ENCODE results near the gene DPYSL3. TPM values are rescaled to one million over a fixed set of nuclear protein-coding genes. Genes with fewer than 3 reads are reported as not detected.

DPYSL3 gene
- total and polyA plus RNA-seq, 2 donors (not counting 3 experiments of a cell fraction or from before 2014, with no cell fraction given): 80.3 to 146 TPM

DNA sequence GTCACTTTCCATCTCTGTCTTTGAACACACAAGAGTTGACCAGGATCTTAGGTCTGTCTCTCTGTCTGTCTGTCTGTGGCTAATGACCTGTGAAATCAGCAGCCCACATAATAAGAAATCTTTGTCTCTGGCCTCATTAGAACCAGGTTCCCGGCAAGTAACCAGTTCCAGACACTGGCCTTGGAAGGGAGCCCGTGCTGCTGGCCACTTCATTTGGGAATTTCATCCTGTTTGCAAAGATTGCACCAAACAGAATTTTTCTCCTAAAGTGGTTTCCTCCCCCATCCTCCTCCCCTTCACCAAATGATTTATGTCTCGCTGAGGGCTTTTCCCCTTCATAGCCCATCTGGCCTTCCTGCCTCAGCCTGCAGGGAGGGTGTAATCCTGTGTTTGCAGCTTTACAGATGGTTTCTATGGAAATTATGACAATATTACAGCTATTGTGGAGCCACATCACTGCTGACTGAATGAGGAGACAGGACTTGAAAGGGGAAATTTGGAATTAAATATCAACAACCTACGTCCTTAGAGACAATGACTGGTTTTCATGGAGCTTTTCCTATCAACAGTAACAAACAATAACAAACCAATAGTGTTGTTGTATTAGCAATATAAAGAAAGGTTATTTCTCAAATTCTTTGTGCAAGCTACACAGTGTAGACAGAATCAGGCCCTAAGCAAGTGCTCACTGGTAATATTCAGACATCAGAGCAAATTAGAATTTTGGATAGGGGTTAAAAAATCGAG lies 25.7 kb downstream of the DPYSL3 start:
- intact Hi-C loops (cut with micrococcal nuclease): loop anchor here (1.0 to 10.0 kb wide), 9 partner anchors 20 to 901 kb away; partner anchors contain the start of gene FBXO38
- no peaks in the 10 kb centered on the region for H3K9me3 ChIP-seq (replicated peaks; ENCODE audit: control insufficient read depth, insufficient read depth, low read length)
- H4K20me1 ChIP-seq (replicated peaks; ENCODE audit: control insufficient read depth, extremely low read depth, insufficient read depth, low read length): no peaks in the 10 kb centered on the region
- H3K36me3 ChIP-seq (ENCODE audit: control insufficient read depth in 2 of 2, extremely low read depth in 1 of 2, insufficient read depth in 2 of 2, low read length in 2 of 2): no peaks in the 10 kb centered on the region
- peaks cover 84% of the 10 kb centered on the region for H3K4me1 ChIP-seq (ENCODE audit: control insufficient read depth, extremely low read depth, insufficient read depth, low read length)
- no peaks in the 10 kb centered on the region for H3K9me1 ChIP-seq (replicated peaks; ENCODE audit: control insufficient read depth, extremely low read depth, insufficient read depth, low read length)
- ChIA-PET CTCF (interaction anchor here (1.3 to 4.6 kb wide), 9 partner anchors 17 to 94 kb away, joined by 3 to 23 read pairs (median 14); partner anchors contain the start of gene DPYSL3), POLR2A (interaction anchor here (0.6 kb wide), 1 partner anchor 1368 kb away, joined by 4 read pairs; no protein-coding TSS in a partner anchor)
- peaks cover 45% of the 10 kb centered on the region for H3K79me2 ChIP-seq (ENCODE audit: control insufficient read depth, insufficient read depth, low read length)
- H2AFZ ChIP-seq (ENCODE audit: low read depth, low read length): no peak overlapping the region
- dilution Hi-C loops (cut with MboI; ENCODE audit: extremely low pct_ligation_motif_present, low sequenced_read_pairs): no loop called here
- peak overlapping the region; percentile 96 for H3K9ac ChIP-seq (replicated peaks; ENCODE audit: extremely low read depth, insufficient read depth, low read length)
- BruUV-seq (replicated peaks): no TSS peak
- TF ChIP-seq JUN (IDR thresholded peaks at IDR 0.05; ENCODE audit: borderline replicate concordance, insufficient read depth, insufficient read length, low read depth) (peak; percentile 78), POLR2AphosphoS5 (IDR thresholded peaks at IDR 0.05; ENCODE audit: insufficient read depth, low read depth, low read length) (peak; percentile 37), MYC (IDR thresholded peaks at IDR 0.05; ENCODE audit: low read depth, low read length) (no peak)
- TF ChIP-seq, protein P1, sequence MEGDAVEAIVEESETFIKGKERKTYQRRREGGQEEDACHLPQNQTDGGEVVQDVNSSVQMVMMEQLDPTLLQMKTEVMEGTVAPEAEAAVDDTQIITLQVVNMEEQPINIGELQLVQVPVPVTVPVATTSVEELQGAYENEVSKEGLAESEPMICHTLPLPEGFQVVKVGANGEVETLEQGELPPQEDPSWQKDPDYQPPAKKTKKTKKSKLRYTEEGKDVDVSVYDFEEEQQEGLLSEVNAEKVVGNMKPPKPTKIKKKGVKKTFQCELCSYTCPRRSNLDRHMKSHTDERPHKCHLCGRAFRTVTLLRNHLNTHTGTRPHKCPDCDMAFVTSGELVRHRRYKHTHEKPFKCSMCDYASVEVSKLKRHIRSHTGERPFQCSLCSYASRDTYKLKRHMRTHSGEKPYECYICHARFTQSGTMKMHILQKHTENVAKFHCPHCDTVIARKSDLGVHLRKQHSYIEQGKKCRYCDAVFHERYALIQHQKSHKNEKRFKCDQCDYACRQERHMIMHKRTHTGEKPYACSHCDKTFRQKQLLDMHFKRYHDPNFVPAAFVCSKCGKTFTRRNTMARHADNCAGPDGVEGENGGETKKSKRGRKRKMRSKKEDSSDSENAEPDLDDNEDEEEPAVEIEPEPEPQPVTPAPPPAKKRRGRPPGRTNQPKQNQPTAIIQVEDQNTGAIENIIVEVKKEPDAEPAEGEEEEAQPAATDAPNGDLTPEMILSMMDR (IDR thresholded peaks at IDR 0.05; ENCODE audit: extremely low read depth in 1 of 2, insufficient read depth in 1 of 2, low read depth in 1 of 2, low read length in 2 of 2): no peak
- H3K27me3 ChIP-seq (ENCODE audit: control insufficient read depth in 2 of 2, insufficient read depth in 2 of 2, low read length in 2 of 2): no peaks in the 10 kb centered on the region
- peak; percentile 99 for DNase-seq (ENCODE audit: low read depth, low spot score)
- peak overlapping the region; percentile 98 for H3K27ac ChIP-seq (ENCODE audit: insufficient read depth, low read depth, low read length)
- H3K4me2 ChIP-seq (ENCODE audit: insufficient read depth, low read length): peak overlapping the region; percentile 43
- H3K4me3 ChIP-seq (replicated peaks in 1 of 3; ENCODE audit: insufficient read depth in 1 of 3, low read depth in 1 of 3, low read length in 3 of 3): no peak overlapping the region
- peak; percentile 72 for FAIRE-seq
